GM23338 (cell line): ENCODE measurements around the gene MPO. TPM values are rescaled to one million over a fixed set of nuclear protein-coding genes. Genes with fewer than 3 reads are reported as not detected.

Source experiments
- ATAC-seq: fragments of 200-7000 bp; cut with Tn5 transposase; 3 replicates; pipeline ENCODE4 v1.9.1; 2020
- DNase-seq: peaks from one replicate; pipeline ENCODE4 v3.0.0-alpha.2; 2015; ENCODE audit warnings: low spot score
- H2AFZ ChIP-seq: fragments of 200-600 bp; sonication (generic); 2 replicates; pipeline ENCODE4 v1.8.0; 2016; ENCODE audit warnings: antibody characterized with exemption, mild to moderate bottlenecking, moderate library complexity
- H3F3A ChIP-seq: fragments of 200-600 bp; sonication (generic); replicated peaks from 2 replicates; pipeline ENCODE4 v1.8.0; 2017; ENCODE audit warnings: antibody characterized with exemption, mixed run types, low read depth
- H3K27ac ChIP-seq: fragments of 200-600 bp; sonication (generic); 2 replicates; pipeline ENCODE4 v1.6.1; 2016; ENCODE audit warnings: low read depth
- H3K27me3 ChIP-seq: fragments of 200-600 bp; sonication (generic); 2 replicates; pipeline ENCODE4 v1.8.0; 2016; ENCODE audit warnings: mild to moderate bottlenecking, mixed run types, moderate library complexity; ENCODE audit not compliant: insufficient read depth
- H3K36me3 ChIP-seq: fragments of 200-600 bp; sonication (generic); 2 replicates; pipeline ENCODE4 v1.8.0; 2016; ENCODE audit warnings: mild to moderate bottlenecking; ENCODE audit not compliant: insufficient read depth
- H3K4me1 ChIP-seq: fragments of 200-600 bp; sonication (generic); 2 replicates; pipeline ENCODE4 v1.8.0; 2016; ENCODE audit warnings: mild to moderate bottlenecking, moderate library complexity; ENCODE audit not compliant: insufficient read depth
- H3K4me2 ChIP-seq: fragments of 200-600 bp; sonication (generic); 2 replicates; pipeline ENCODE4 v1.7.1; 2017; ENCODE audit warnings: mixed run types
- H3K4me3 ChIP-seq: fragments of 200-600 bp; sonication (generic); 2 replicates; pipeline ENCODE4 v1.6.1; 2016; ENCODE audit warnings: mixed run types
- H3K79me2 ChIP-seq: fragments of 200-600 bp; sonication (generic); replicated peaks from 2 replicates; pipeline ENCODE4 v1.8.0; 2017; ENCODE audit warnings: mild to moderate bottlenecking; ENCODE audit not compliant: insufficient read depth
- H3K9me2 ChIP-seq: fragments of 200-600 bp; sonication (generic); 2 replicates; pipeline ENCODE4 v1.8.0; 2017; ENCODE audit not compliant: insufficient read depth
- H4K20me1 ChIP-seq: fragments of 200-600 bp; sonication (generic); replicated peaks from 2 replicates; pipeline ENCODE4 v1.8.0; 2017; ENCODE audit warnings: mild to moderate bottlenecking; ENCODE audit not compliant: insufficient read depth
- H3K27ac Mint-ChIP-seq: 2 replicates; pipeline ENCODE4 v1.8.0; 2020; ENCODE audit warnings: inconsistent platforms, mild to moderate bottlenecking, moderate library complexity, mixed read lengths
- H3K27me3 Mint-ChIP-seq: 3 replicates; pipeline ENCODE4 v1.8.0; 2022; ENCODE audit warnings: low read depth, mild to moderate bottlenecking, moderate library complexity, mixed read lengths, inconsistent platforms; ENCODE audit not compliant: insufficient read depth, poor library complexity
- H3K36me3 Mint-ChIP-seq: 3 replicates; pipeline ENCODE4 v1.8.0; 2021; ENCODE audit warnings: low read depth, mild to moderate bottlenecking, inconsistent platforms, moderate library complexity, mixed read lengths
- H3K4me1 Mint-ChIP-seq: 3 replicates; pipeline ENCODE4 v1.8.0; 2020; ENCODE audit warnings: mild to moderate bottlenecking, inconsistent platforms, mixed read lengths
- H3K4me3 Mint-ChIP-seq: 3 replicates; pipeline ENCODE4 v1.8.0; 2021; ENCODE audit warnings: moderate library complexity, mild to moderate bottlenecking, inconsistent platforms, mixed read lengths
- H3K9me3 Mint-ChIP-seq: 3 replicates; pipeline ENCODE4 v1.8.0; 2020; ENCODE audit warnings: moderate library complexity, mild to moderate bottlenecking, inconsistent platforms, mixed read lengths
- EZH2 ChIP-seq: fragments of 200-600 bp; sonication (generic); IDR thresholded peaks from one replicate; pipeline ENCODE4 v1.8.0; 2017; ENCODE audit warnings: antibody characterized with exemption, mild to moderate bottlenecking, low read depth; ENCODE audit not compliant: unreplicated experiment
- EZH2phosphoT487 ChIP-seq: fragments of 200-600 bp; sonication (generic); IDR thresholded peaks from one replicate; pipeline ENCODE4 v1.8.1; 2018; ENCODE audit warnings: antibody characterized with exemption; ENCODE audit not compliant: unreplicated experiment
- JUNB ChIP-seq: IDR thresholded peaks from one replicate; pipeline ENCODE4 v1.6.1; 2016; ENCODE audit warnings: antibody characterized with exemption; ENCODE audit not compliant: unreplicated experiment
- NANOG ChIP-seq: IDR thresholded peaks from 2 replicates; pipeline ENCODE4 v1.6.1; 2016; ENCODE audit warnings: antibody characterized with exemption, borderline replicate concordance
- POLR2AphosphoS5 ChIP-seq: IDR thresholded peaks from 2 replicates; pipeline ENCODE4 v1.6.1; 2016; ENCODE audit warnings: antibody characterized with exemption, low read depth
- STAT1 ChIP-seq: IDR thresholded peaks from one replicate; pipeline ENCODE4 v1.6.1; 2016; ENCODE audit warnings: antibody characterized with exemption; ENCODE audit not compliant: unreplicated experiment
- ZNF114 ChIP-seq: fragments of 250-450 bp; sonication (Bioruptor Pico); IDR thresholded peaks from 2 replicates; pipeline ENCODE4 v1.5.0; 2020; ENCODE audit warnings: mild to moderate bottlenecking, moderate library complexity
- ZNF331 ChIP-seq: fragments of 250-450 bp; sonication (Bioruptor Pico); IDR thresholded peaks from 2 replicates; pipeline ENCODE4 v1.5.0; 2020; ENCODE audit warnings: low read depth, mild to moderate bottlenecking, moderate library complexity
- ZNF462 ChIP-seq: fragments of 250-450 bp; sonication (Bioruptor Pico); IDR thresholded peaks from 2 replicates; pipeline ENCODE4 v1.5.0; 2020; ENCODE audit warnings: mild to moderate bottlenecking, moderate library complexity
- polyA plus RNA-seq: library from polyadenylated mRNA; unstranded; fragments of >200 nt; fragmentation: Nextera tagmentation; extraction: Ambion mirVana; gene quantifications from 2 replicates; pipeline ENCODE4 v1.2.1, GENCODE V29; 2016
- total RNA-seq: library from RNA; depleted of rRNA; stranded (reverse); fragments of >200 nt; shearing (Covaris generic); gene quantifications from 2 replicates; pipeline ENCODE4 v1.2.3, GENCODE V29; 2014
- TF ChIP-seq, protein P1 (sequence below), 2 experiments: fragments of 200-600 bp in 1 of 2; sonication (generic) in 1 of 2; conservative IDR thresholded peaks; 2 replicates each; pipeline versions ENCODE4 v1.5.1 to v1.6.1; 2016 to 2017; ENCODE audit warnings: antibody characterized with exemption in 2 of 2, low read depth in 2 of 2, mild to moderate bottlenecking in 2 of 2, moderate library complexity in 1 of 2
- TF ChIP-seq, protein P2 (sequence below): IDR thresholded peaks from 2 replicates; pipeline ENCODE4 v1.6.1; 2016; ENCODE audit warnings: antibody characterized with exemption

MPO gene
- total and polyA plus RNA-seq, 2 experiments from 2014 or later = 0.08 TPM; not detected in 1

DNA sequence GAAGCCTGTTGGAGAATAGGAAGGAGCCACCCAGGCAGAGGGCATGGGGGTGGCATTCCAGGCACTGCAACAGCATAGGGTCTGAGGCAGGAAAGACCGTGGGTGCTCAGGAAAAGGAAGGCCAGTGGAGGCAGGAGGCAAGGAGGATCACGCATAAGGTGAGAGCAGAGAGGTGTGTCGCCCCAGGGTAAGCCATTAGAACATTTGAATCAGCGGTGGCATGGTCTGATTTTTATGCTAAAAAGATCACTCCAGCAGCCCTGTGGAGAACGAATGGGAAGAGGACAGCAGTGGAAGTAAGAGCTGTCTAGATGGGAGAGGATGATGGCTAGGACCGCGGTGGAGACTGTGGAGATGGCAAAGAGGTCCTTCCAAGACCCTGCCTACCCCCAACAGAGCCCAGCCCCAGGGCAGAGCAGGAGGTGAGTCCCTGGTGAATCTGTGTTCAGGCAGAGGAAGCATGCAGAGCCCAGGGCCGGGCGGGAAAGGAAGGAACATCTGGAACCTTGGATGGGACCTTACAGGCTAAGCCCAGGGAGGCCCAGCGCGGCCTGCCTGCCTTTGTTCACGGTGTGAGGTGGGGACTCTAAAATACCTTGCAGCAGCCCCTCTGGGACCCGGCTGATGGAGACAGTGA lies 34.5 kb downstream of the MPO start (continued):
- TF ChIP-seq, protein P1, sequence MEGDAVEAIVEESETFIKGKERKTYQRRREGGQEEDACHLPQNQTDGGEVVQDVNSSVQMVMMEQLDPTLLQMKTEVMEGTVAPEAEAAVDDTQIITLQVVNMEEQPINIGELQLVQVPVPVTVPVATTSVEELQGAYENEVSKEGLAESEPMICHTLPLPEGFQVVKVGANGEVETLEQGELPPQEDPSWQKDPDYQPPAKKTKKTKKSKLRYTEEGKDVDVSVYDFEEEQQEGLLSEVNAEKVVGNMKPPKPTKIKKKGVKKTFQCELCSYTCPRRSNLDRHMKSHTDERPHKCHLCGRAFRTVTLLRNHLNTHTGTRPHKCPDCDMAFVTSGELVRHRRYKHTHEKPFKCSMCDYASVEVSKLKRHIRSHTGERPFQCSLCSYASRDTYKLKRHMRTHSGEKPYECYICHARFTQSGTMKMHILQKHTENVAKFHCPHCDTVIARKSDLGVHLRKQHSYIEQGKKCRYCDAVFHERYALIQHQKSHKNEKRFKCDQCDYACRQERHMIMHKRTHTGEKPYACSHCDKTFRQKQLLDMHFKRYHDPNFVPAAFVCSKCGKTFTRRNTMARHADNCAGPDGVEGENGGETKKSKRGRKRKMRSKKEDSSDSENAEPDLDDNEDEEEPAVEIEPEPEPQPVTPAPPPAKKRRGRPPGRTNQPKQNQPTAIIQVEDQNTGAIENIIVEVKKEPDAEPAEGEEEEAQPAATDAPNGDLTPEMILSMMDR (conservative IDR thresholded peaks at IDR 0.05; ENCODE audit: low read depth in 2 of 2) = no peak
- TF ChIP-seq EZH2 (no peak), NANOG (no peak)

GRCh38 chr17:58245428-58246103 lies 35.2 kb downstream of the MPO start:
- Mint-ChIP-seq H3K36me3 (peaks cover 8% of the 10 kb centered on the region), H3K27me3 (peaks cover 51% of the 10 kb centered on the region), H3K4me1 (peaks cover 23% of the 10 kb centered on the region), H3K4me3 (no peak overlapping the region), H3K9me3 (peaks cover 11% of the 10 kb centered on the region), H3K27ac (no peak overlapping the region)
- no peak overlapping the region for H3K4me2 ChIP-seq
- H3F3A ChIP-seq = no peaks in the 10 kb centered on the region
- no peak overlapping the region for H2AFZ ChIP-seq
- no peak overlapping the region for H3K4me3 ChIP-seq
- H3K4me1 ChIP-seq = peaks cover 10% of the 10 kb centered on the region; the same call in 1 of the 2 replicates
- no peak overlapping the region for H3K27ac ChIP-seq
- H3K9me2 ChIP-seq = 0 out of 2 replicates have a peak, but pooled peaks cover 4% of the 10 kb centered on the region
- H4K20me1 ChIP-seq = no peaks in the 10 kb centered on the region
- no peaks in the 10 kb centered on the region for H3K79me2 ChIP-seq
- H3K27me3 ChIP-seq = peaks cover 44% of the 10 kb centered on the region
- DNase-seq (no peak), ATAC-seq (no peak)
- TF ChIP-seq ZNF331 (no peak), POLR2AphosphoS5 (no peak), ZNF114 (no peak), JUNB (no peak), EZH2phosphoT487 (no peak), STAT1 (no peak), ZNF462 (CRISPR knock-in tag) (no peak)
- TF ChIP-seq, protein P2, sequence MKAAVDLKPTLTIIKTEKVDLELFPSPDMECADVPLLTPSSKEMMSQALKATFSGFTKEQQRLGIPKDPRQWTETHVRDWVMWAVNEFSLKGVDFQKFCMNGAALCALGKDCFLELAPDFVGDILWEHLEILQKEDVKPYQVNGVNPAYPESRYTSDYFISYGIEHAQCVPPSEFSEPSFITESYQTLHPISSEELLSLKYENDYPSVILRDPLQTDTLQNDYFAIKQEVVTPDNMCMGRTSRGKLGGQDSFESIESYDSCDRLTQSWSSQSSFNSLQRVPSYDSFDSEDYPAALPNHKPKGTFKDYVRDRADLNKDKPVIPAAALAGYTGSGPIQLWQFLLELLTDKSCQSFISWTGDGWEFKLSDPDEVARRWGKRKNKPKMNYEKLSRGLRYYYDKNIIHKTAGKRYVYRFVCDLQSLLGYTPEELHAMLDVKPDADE = no peak
- TF ChIP-seq, protein P1 (conservative IDR thresholded peaks at IDR 0.05; ENCODE audit: low read depth in 2 of 2) = no peak
- no peaks in the 10 kb centered on the region for H3K36me3 ChIP-seq
